ENCODE data around the gene PTPN9. TPM values are rescaled to one million over a fixed set of nuclear protein-coding genes. Genes with fewer than 3 reads are reported as not detected.
A peak's percentile ranks its signal among the peaks of the same experiment; 100 is the strongest.

Gene PTPN9
- total and polyA plus RNA-seq, 2 of the 13 experiments (the other 11 are each of a cell fraction or from before 2014, with no cell fraction given) = 16.6 to 19.9 TPM

DNA sequence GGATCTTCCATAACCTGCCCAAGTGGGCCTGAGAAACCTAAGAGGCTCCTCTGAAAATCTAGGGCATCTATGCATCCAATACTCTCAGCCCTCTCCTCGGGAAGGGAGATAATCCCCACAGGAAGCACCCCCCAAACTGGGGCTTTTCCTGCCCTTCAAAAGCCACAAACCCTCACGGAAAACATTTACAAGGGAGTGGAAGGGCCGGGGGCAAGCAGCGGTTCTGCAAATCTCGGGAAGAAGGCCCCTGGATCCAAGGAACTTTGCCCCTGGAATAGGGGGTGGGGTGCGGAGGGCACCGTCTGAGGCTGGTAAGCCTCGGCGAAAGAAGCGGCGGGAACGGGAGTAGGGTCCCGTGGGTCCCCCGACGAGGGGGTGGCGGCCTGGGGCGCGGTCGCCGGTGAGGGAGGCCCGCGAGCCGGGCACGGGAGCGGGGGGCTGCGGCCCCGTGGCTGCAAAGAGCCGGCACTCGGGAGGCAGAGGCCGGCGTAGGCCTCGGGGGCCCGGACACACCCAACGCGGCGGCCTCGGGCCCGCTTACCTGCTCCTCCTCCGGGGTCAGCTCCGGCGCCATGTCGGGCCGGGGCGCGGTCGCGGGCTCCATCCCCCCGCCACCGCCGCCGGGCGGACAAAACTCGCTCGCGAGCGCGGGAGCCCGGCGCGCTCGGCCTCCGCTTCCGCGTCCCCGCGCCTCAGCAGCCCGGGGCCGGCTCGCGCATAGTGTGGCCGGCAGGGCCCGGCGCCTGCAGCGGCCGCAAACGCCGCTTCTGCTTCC lies 755 bp downstream of the PTPN9 start (continued):
- peak; percentile 17; the same call in 1 of the 2 replicates for TF ChIP-seq BORCS8-MEF2B (CRISPR knock-in tag; IDR thresholded peaks at IDR 0.05)
- TF ChIP-seq NKX3-1 (CRISPR knock-in tag; IDR thresholded peaks at IDR 0.05) = 0 out of 2 replicates have a peak, but pooled peaks have one; percentile 15
- TF ChIP-seq, protein P1, sequence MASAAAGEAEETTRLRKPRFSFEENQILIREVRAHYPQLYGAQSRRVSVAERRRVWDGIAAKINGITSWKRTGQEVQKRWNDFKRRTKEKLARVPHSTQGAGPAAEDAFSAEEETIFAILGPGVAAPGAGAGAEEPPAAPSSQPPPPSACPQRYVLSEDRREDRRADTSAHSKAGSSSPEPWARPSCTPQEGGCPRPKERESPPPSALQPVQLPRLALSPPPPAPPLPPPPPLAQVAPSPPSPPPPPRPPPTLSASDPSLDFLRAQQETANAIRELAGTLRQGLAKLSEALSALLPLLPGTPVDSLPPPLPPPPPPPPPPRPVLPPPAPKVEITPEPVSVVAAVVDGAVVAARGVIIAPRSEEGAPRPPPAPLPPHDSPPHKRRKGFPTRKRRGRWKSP (CRISPR knock-in tag; IDR thresholded peaks at IDR 0.05) = 0 out of 2 replicates have a peak, but pooled peaks have one; percentile 14
- TF ChIP-seq, protein P2, sequence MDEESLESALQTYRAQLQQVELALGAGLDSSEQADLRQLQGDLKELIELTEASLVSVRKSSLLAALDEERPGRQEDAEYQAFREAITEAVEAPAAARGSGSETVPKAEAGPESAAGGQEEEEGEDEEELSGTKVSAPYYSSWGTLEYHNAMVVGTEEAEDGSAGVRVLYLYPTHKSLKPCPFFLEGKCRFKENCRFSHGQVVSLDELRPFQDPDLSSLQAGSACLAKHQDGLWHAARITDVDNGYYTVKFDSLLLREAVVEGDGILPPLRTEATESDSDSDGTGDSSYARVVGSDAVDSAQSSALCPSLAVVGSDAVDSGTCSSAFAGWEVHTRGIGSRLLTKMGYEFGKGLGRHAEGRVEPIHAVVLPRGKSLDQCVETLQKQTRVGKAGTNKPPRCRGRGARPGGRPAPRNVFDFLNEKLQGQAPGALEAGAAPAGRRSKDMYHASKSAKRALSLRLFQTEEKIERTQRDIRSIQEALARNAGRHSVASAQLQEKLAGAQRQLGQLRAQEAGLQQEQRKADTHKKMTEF (CRISPR knock-in tag; IDR thresholded peaks at IDR 0.05) = no peak
- TF ChIP-seq ZNF543 (CRISPR knock-in tag; IDR thresholded peaks at IDR 0.05) = no peak
- TF ChIP-seq ZNF746 (CRISPR knock-in tag; IDR thresholded peaks at IDR 0.05) = peak; percentile 51; the same call in 1 of the 2 replicates
- TF ChIP-seq, protein P3, sequence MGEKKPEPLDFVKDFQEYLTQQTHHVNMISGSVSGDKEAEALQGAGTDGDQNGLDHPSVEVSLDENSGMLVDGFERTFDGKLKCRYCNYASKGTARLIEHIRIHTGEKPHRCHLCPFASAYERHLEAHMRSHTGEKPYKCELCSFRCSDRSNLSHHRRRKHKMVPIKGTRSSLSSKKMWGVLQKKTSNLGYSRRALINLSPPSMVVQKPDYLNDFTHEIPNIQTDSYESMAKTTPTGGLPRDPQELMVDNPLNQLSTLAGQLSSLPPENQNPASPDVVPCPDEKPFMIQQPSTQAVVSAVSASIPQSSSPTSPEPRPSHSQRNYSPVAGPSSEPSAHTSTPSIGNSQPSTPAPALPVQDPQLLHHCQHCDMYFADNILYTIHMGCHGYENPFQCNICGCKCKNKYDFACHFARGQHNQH (CRISPR knock-in tag; IDR thresholded peaks at IDR 0.05) = 0 out of 2 replicates have a peak, but pooled peaks have one; percentile 19
- TF ChIP-seq NCOR1 (IDR thresholded peaks at IDR 0.05; ENCODE audit: borderline replicate concordance, low read length) = no peak
- 0 out of 2 replicates have a peak, but pooled peaks have one; percentile 52 for TF ChIP-seq HES4 (CRISPR knock-in tag; IDR thresholded peaks at IDR 0.05; ENCODE audit: borderline replicate concordance)
- no peak; the same call in 1 of the 2 replicates for TF ChIP-seq ZNF563 (CRISPR knock-in tag; IDR thresholded peaks at IDR 0.05)
- TF ChIP-seq ZSCAN20 (CRISPR knock-in tag; IDR thresholded peaks at IDR 0.05; ENCODE audit: borderline replicate concordance) = 0 out of 2 replicates have a peak, but pooled peaks have one; percentile 54
- TF ChIP-seq ZFY (CRISPR knock-in tag; IDR thresholded peaks at IDR 0.05) = peak; percentile 82
- TF ChIP-seq HMG20A (CRISPR knock-in tag; IDR thresholded peaks at IDR 0.05; ENCODE audit: borderline replicate concordance) = no peak
- peak; percentile 50; the same call in 1 of the 2 replicates for TF ChIP-seq EEA1 (CRISPR knock-in tag; IDR thresholded peaks at IDR 0.05; ENCODE audit: borderline replicate concordance)
- no peak for TF ChIP-seq KAT2B (IDR thresholded peaks at IDR 0.05; ENCODE audit: borderline replicate concordance, low read depth, low read length)
- TF ChIP-seq, protein P4, sequence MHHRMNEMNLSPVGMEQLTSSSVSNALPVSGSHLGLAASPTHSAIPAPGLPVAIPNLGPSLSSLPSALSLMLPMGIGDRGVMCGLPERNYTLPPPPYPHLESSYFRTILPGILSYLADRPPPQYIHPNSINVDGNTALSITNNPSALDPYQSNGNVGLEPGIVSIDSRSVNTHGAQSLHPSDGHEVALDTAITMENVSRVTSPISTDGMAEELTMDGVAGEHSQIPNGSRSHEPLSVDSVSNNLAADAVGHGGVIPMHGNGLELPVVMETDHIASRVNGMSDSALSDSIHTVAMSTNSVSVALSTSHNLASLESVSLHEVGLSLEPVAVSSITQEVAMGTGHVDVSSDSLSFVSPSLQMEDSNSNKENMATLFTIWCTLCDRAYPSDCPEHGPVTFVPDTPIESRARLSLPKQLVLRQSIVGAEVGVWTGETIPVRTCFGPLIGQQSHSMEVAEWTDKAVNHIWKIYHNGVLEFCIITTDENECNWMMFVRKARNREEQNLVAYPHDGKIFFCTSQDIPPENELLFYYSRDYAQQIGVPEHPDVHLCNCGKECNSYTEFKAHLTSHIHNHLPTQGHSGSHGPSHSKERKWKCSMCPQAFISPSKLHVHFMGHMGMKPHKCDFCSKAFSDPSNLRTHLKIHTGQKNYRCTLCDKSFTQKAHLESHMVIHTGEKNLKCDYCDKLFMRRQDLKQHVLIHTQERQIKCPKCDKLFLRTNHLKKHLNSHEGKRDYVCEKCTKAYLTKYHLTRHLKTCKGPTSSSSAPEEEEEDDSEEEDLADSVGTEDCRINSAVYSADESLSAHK (CRISPR knock-in tag; IDR thresholded peaks at IDR 0.05; ENCODE audit: borderline replicate concordance) = no peak
- TF ChIP-seq, protein P5, sequence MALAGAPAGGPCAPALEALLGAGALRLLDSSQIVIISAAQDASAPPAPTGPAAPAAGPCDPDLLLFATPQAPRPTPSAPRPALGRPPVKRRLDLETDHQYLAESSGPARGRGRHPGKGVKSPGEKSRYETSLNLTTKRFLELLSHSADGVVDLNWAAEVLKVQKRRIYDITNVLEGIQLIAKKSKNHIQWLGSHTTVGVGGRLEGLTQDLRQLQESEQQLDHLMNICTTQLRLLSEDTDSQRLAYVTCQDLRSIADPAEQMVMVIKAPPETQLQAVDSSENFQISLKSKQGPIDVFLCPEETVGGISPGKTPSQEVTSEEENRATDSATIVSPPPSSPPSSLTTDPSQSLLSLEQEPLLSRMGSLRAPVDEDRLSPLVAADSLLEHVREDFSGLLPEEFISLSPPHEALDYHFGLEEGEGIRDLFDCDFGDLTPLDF (CRISPR knock-in tag; IDR thresholded peaks at IDR 0.05) = peak; percentile 50; the same call in 1 of the 2 replicates
- TF ChIP-seq ZNF546 (CRISPR knock-in tag; conservative IDR thresholded peaks at IDR 0.05) = peak; percentile 24; the same call in 1 of the 2 replicates
- no peak for TF ChIP-seq SRSF4 (IDR thresholded peaks at IDR 0.05; ENCODE audit: low read depth, low read length, poor library complexity, severe bottlenecking)
- TF ChIP-seq SNAPC2 (CRISPR knock-in tag; IDR thresholded peaks at IDR 0.05) = no peak
- 0 out of 2 replicates have a peak, but pooled peaks have one; percentile 36 for TF ChIP-seq SRY (CRISPR knock-in tag; IDR thresholded peaks at IDR 0.05)

Data from HepG2 (cell line).